Stimulated activated CD8-positive, alpha-beta memory T cell treated with anti-CD3 and anti-CD28 coated beads, Interleukin-12 subunit alpha, Interleukin-12 subunit beta, amount 100 ng/mL, for 4 hours (primary cell): ENCODE data around the gene RSBN1L.
"Not testable (repeated sequence)": the region's sequence is repeated elsewhere in the genome, so short reads cannot be mapped to it uniquely, and the experiment has no call there.

Source experiments
- DNase-seq: peaks from one replicate; pipeline ENCODE4 v3.0.0-alpha.2; 2020; ENCODE audit warnings: low read depth

The RSBN1L gene

GRCh38 chr7:77687747-77688144 is 8.5 kb upstream of the RSBN1L start:
- DNase-seq = no peak

- DNase-seq = no peak
These were observed 6.0 kb upstream of the RSBN1L start for GRCh38 chr7:77690289-77690688.

- DNase-seq = no peak
These were observed 4.3 kb upstream of the RSBN1L start for GRCh38 chr7:77691892-77692491.

- no peak for DNase-seq
These were observed 2.3 kb upstream of the RSBN1L start for GRCh38 chr7:77693830-77694583.

GRCh38 chr7:77696643-77697534 is 630 bp downstream of the RSBN1L start:
- peak; percentile 53 for DNase-seq

GRCh38 chr7:77697535-77697831 is 1.2 kb downstream of the RSBN1L start:
- DNase-seq = no peak

- DNase-seq = no peak
These were observed 1.9 kb downstream of the RSBN1L start for GRCh38 chr7:77698042-77698625.

GRCh38 chr7:77699056-77699455 is 2.8 kb downstream of the RSBN1L start:
- no peak for DNase-seq

GRCh38 chr7:77702513-77702912 is 6.3 kb downstream of the RSBN1L start:
- no peak for DNase-seq

GRCh38 chr7:77702968-77703472 is 6.8 kb downstream of the RSBN1L start:
- no peak for DNase-seq

GRCh38 chr7:77703669-77704068 is 7.4 kb downstream of the RSBN1L start:
- DNase-seq = not testable (repeated sequence)

- no peak for DNase-seq
These were observed 11.3 kb downstream of the RSBN1L start for GRCh38 chr7:77707504-77707992.

GRCh38 chr7:77710067-77710466 is 13.8 kb downstream of the RSBN1L start:
- no peak for DNase-seq

- no peak for DNase-seq
These were observed 14.6 kb downstream of the RSBN1L start for GRCh38 chr7:77710861-77711260.

- no peak for DNase-seq
These were observed 17.9 kb downstream of the RSBN1L start for GRCh38 chr7:77714195-77714594.

GRCh38 chr7:77714931-77715330 is 18.7 kb downstream of the RSBN1L start:
- not testable (repeated sequence) for DNase-seq

GRCh38 chr7:77716804-77717203 is 20.5 kb downstream of the RSBN1L start:
- no peak for DNase-seq

GRCh38 chr7:77717566-77717965 is 21.3 kb downstream of the RSBN1L start:
- not testable (repeated sequence) for DNase-seq

- DNase-seq = no peak
These were observed 31.3 kb downstream of the RSBN1L start for GRCh38 chr7:77727527-77727926.

GRCh38 chr7:77727936-77728701 is 31.9 kb downstream of the RSBN1L start:
- DNase-seq = no peak

GRCh38 chr7:77729574-77730348 is 33.5 kb downstream of the RSBN1L start:
- no peak for DNase-seq
